Measurements from ENCODE around the gene GRID1.

GRCh38 chr10:85791818-85792532 is 574.6 kb downstream of the GRID1 start:
- no peak for TF ChIP-seq CBFB (IDR thresholded peaks at IDR 0.05; ENCODE audit: low read depth)
- no peak for TF ChIP-seq EZH2 (IDR thresholded peaks at IDR 0.05; ENCODE audit: borderline replicate concordance, control insufficient read depth, low read depth, low read length)
- TF ChIP-seq CTCF (IDR thresholded peaks at IDR 0.05 in 2 of 3, conservative IDR thresholded peaks at IDR 0.05 in 1 of 3; ENCODE audit: control insufficient read depth in 2 of 3, extremely low read depth in 1 of 3, insufficient read depth in 1 of 3, low read depth in 3 of 3, low read length in 3 of 3) = peak in 2 of 3 experiments; percentile 31 to 35; a peak in 3 of 6 replicates
- TF ChIP-seq HDAC2 (IDR thresholded peaks at IDR 0.05) = no peak
- TF ChIP-seq YY1 (IDR thresholded peaks at IDR 0.05; ENCODE audit: low read depth, low read length) = no peak
- TF ChIP-seq, protein P1, sequence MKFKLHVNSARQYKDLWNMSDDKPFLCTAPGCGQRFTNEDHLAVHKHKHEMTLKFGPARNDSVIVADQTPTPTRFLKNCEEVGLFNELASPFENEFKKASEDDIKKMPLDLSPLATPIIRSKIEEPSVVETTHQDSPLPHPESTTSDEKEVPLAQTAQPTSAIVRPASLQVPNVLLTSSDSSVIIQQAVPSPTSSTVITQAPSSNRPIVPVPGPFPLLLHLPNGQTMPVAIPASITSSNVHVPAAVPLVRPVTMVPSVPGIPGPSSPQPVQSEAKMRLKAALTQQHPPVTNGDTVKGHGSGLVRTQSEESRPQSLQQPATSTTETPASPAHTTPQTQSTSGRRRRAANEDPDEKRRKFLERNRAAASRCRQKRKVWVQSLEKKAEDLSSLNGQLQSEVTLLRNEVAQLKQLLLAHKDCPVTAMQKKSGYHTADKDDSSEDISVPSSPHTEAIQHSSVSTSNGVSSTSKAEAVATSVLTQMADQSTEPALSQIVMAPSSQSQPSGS (IDR thresholded peaks at IDR 0.05; ENCODE audit: low read length) = no peak
- no peak for TF ChIP-seq RFX5 (IDR thresholded peaks at IDR 0.05; ENCODE audit: low read depth, low read length)
- no peak for TF ChIP-seq POLR2A (IDR thresholded peaks at IDR 0.05; ENCODE audit: low read depth, low read length)
- TF ChIP-seq, protein P2, sequence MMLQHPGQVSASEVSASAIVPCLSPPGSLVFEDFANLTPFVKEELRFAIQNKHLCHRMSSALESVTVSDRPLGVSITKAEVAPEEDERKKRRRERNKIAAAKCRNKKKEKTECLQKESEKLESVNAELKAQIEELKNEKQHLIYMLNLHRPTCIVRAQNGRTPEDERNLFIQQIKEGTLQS (IDR thresholded peaks at IDR 0.05; ENCODE audit: borderline replicate concordance, extremely low read depth, low read depth, low read length) = no peak
